ENCODE measurements around the gene ABCC1.

- TF ChIP-seq YY1 (IDR thresholded peaks at IDR 0.05; ENCODE audit: insufficient read depth, insufficient read length) (no peak), SUZ12 (IDR thresholded peaks at IDR 0.05; ENCODE audit: extremely low read depth, insufficient read depth, insufficient read length) (no peak), ZNF274 (IDR thresholded peaks at IDR 0.05; ENCODE audit: low read depth, low read length) (no peak)
Observed at GRCh38 chr16:16167927-16168326, 218.5 kb downstream of the ABCC1 start.

All from NT2/D1 (cell line).